WERI-Rb-1 (cell line): ENCODE measurements around the gene RPIA.

Experiments
- DNase-seq: peaks from one replicate; pipeline ENCODE4 v3.0.0-alpha.2; 2020
- H3K27ac ChIP-seq: fragments of 250-450 bp; sonication (Bioruptor Pico); 2 replicates; pipeline ENCODE4 v1.5.1; 2020; ENCODE audit warnings: mild to moderate bottlenecking, moderate library complexity
- H3K27me3 ChIP-seq: fragments of 250-450 bp; sonication (Bioruptor Pico); 2 replicates; pipeline ENCODE4 v1.5.1; 2021; ENCODE audit warnings: mild to moderate bottlenecking, low read depth, moderate library complexity; ENCODE audit not compliant: insufficient read depth, severe bottlenecking
- H3K36me3 ChIP-seq: fragments of 250-450 bp; sonication (Bioruptor Pico); 2 replicates; pipeline ENCODE4 v1.5.1; 2020; ENCODE audit warnings: mild to moderate bottlenecking, moderate library complexity
- H3K4me3 ChIP-seq: 2 replicates; pipeline ENCODE4 v1.5.1; 2011; ENCODE audit warnings: low read depth, mild to moderate bottlenecking, control low read depth, low read length
- H3K9me3 ChIP-seq: fragments of 250-450 bp; sonication (Bioruptor Pico); 2 replicates; pipeline ENCODE4 v1.5.1; 2021; ENCODE audit warnings: mild to moderate bottlenecking, moderate library complexity; ENCODE audit not compliant: severe bottlenecking
- TF ChIP-seq, protein P1 (sequence below): IDR thresholded peaks from 2 replicates; pipeline ENCODE4 v1.5.1; 2011; ENCODE audit warnings: low read depth, mild to moderate bottlenecking, control low read depth, inconsistent platforms, low read length

Gene RPIA

DNA sequence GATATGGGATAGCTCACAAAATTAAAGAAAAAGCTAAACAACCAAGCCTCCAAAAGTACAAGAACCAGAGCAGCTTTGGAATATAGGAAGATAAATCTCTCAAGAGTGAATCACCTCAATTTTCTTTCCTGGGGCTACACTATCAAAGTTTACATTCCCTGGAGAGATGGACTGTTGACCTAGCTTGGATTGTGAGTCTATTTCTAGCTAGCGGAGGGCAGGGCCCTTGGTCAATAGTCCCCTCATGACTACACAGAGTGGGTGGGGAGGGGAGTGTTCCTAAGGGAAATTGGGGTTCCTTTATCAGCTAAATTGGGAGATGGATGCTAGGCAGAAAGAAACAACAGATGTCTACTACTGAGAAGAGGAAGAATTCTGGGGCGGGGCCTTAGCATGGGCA lies 34.3 kb upstream of the RPIA start:
- Histone ChIP-seq H3K4me3 (no peak overlapping the region), H3K36me3 (no peaks in the 10 kb centered on the region), H3K9me3 (peaks cover 2% of the 10 kb centered on the region), H3K27ac (no peak overlapping the region), H3K27me3 (no peaks in the 10 kb centered on the region)
- no peak for DNase-seq
- TF ChIP-seq, protein P1, sequence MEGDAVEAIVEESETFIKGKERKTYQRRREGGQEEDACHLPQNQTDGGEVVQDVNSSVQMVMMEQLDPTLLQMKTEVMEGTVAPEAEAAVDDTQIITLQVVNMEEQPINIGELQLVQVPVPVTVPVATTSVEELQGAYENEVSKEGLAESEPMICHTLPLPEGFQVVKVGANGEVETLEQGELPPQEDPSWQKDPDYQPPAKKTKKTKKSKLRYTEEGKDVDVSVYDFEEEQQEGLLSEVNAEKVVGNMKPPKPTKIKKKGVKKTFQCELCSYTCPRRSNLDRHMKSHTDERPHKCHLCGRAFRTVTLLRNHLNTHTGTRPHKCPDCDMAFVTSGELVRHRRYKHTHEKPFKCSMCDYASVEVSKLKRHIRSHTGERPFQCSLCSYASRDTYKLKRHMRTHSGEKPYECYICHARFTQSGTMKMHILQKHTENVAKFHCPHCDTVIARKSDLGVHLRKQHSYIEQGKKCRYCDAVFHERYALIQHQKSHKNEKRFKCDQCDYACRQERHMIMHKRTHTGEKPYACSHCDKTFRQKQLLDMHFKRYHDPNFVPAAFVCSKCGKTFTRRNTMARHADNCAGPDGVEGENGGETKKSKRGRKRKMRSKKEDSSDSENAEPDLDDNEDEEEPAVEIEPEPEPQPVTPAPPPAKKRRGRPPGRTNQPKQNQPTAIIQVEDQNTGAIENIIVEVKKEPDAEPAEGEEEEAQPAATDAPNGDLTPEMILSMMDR: no peak

DNA sequence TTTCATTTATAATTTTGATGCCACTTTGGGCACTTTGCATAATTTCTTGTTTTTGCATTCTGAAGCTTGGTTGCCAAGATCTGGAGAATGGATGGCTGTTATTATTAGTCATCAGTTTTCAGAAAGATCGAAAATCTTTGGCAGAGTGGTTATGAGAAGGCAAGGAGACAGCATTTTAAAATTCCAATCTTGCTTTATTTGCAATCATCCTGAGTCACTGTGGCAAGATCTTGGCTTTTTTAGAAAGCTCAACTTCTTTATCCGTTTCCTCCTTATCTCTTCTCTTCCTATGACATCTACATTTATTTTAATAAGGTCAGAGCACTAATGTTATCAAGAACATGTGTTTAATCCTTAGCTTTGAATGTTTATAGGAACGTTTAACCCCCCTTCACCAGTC lies 33.1 kb upstream of the RPIA start:
- no peak for DNase-seq
- TF ChIP-seq, protein P1: no peak
- Histone ChIP-seq H3K36me3 (no peaks in the 10 kb centered on the region), H3K4me3 (no peak overlapping the region), H3K9me3 (peaks cover 2% of the 10 kb centered on the region), H3K27ac (no peak overlapping the region), H3K27me3 (no peaks in the 10 kb centered on the region)

DNA sequence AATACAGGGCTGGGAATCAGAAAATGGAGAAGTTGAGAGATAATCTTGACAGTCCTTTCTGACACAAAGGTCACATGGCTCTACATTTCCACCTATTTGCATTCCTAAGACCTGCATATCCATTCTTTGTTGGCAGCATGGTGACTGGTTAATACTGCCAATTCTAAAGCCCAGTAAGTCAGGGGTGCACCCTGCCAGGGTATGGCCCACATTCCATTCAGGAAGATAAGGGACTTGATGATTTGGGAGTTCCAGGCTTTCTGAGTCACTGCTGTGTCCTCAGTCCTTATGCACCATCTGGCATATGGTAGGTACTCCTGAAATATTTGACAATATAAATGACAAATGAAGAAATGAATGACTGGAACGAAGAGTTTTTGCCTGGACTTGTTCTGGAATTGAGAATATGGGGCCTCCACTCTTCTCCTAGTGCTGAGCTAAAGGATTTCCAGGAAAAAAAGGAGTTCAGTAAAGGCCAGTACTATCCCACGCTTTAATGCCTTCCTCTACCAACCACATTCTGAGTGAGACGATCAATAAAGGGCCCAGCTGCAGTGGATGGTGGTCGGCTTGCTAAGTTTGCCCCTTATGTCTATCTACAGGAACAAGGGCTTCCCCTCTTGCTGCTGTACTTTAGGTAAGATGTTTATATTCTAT lies 32.5 kb upstream of the RPIA start:
- no peaks in the 10 kb centered on the region for H3K36me3 ChIP-seq
- H3K9me3 ChIP-seq: peaks cover 2% of the 10 kb centered on the region
- DNase-seq: no peak
- no peak overlapping the region for H3K4me3 ChIP-seq
- no peaks in the 10 kb centered on the region for H3K27me3 ChIP-seq
- no peak overlapping the region for H3K27ac ChIP-seq
- TF ChIP-seq, protein P1: no peak

DNA sequence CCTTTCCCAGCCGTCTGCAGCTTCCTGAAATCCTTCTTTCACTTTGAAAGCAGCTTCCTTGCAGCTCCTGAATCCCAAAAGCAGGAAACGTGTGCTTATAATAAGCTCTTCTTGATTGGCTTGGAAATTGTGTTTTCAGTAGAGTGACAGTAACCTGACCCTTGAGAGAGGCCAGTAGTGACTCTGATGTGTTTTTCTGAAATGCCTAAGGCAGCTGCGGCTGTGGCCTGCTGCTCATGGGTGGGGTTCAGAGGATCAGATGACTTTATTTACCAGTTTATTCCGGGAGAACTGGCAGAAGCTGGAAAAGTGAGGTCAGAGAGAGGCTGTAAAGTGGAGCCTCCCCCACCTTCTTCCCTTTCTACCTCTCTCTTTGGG lies 31.9 kb upstream of the RPIA start:
- Histone ChIP-seq H3K27me3 (no peaks in the 10 kb centered on the region), H3K9me3 (peaks cover 2% of the 10 kb centered on the region), H3K27ac (no peak overlapping the region), H3K4me3 (no peak overlapping the region), H3K36me3 (no peaks in the 10 kb centered on the region)
- TF ChIP-seq, protein P1: no peak
- DNase-seq: no peak

DNA sequence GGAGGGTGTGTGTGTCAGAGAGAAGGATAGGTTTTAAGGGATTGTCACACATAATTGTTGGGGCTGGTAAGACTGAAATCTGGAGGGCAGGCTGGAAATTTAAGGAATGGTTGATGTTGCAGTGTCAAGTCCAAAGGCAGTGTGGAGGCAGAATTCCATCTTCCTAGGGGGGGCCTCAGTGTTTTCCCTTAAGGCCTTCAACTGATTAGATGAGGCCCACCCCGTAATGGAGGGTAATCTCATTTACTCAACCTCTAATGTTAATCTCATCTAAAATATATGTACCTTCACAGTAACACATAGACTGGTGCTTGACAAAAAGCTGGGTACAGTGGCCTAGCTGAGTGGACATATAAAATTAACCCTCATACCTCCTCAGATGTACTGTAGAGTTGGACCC lies 30.9 kb upstream of the RPIA start:
- TF ChIP-seq, protein P1: no peak
- Histone ChIP-seq H3K4me3 (no peak overlapping the region), H3K27ac (no peak overlapping the region), H3K9me3 (peaks cover 2% of the 10 kb centered on the region), H3K27me3 (no peaks in the 10 kb centered on the region), H3K36me3 (no peaks in the 10 kb centered on the region)
- DNase-seq: no peak

DNA sequence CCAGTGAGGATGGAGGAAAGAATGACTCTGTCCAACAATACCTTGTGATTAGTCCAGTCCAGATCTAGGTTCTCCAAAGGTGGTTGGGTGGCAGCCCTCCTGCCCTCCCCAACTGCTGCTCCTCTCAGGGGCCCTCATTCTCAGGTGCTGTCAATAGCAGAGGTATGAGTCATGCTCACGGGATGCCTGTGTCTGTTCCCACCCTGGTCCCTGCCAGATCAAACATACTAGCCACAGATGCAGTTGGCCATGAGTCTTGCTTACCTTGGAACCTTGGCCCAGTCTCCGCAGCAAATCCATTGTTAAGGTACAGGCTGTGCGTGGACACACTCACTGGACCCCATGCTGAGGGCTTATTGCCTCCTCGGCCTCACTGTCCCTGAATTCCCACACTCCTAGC lies 24.9 kb upstream of the RPIA start:
- Histone ChIP-seq H3K36me3 (no peaks in the 10 kb centered on the region), H3K27ac (no peak overlapping the region), H3K4me3 (no peak overlapping the region), H3K9me3 (no peaks in the 10 kb centered on the region), H3K27me3 (no peaks in the 10 kb centered on the region)
- DNase-seq: no peak
- TF ChIP-seq, protein P1: no peak
